Measurements from ENCODE around the gene TEX12. TPM values are rescaled to one million over a fixed set of nuclear protein-coding genes. Genes with fewer than 3 reads are reported as not detected.

The TEX12 gene
- polyA plus RNA-seq, 1 donor from 2014 or later = 0.51 TPM

DNA sequence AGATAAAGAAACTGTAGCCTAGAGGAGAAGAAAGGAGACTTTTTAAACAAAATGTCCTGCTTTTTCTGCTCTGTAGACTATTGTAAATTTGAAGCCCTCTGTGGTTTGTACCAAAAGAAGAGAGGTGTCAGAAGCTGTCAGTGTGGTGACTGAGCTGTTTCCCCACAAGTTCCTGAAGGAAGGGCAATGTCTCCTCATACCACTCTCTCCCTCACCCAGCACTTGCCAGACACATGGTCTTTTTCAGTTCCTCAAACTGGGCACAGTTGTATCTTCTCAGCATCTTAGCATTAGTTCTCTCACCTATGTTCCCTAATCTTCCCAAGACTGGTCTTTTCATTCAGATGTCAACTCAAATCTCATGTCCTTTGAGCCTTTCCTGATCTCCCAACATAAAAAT lies 12.4 kb downstream of the TEX12 start:
- Histone ChIP-seq H3K9ac (ENCODE audit: low read length) (no peak overlapping the region), H3K4me3 (ENCODE audit: low read length) (no peak overlapping the region), H2AFZ (ENCODE audit: low read depth, low read length) (no peak overlapping the region), H3K4me2 (ENCODE audit: low read length) (no peak overlapping the region), H3K79me2 (replicated peaks; ENCODE audit: insufficient read depth, low read length) (no peaks in the 10 kb centered on the region), H4K20me1 (ENCODE audit: insufficient read depth) (no peaks in the 10 kb centered on the region), H3K27ac (ENCODE audit: low read length) (no peak overlapping the region), H3K27me3 (ENCODE audit: insufficient read depth, low read depth, low read length) (no peaks in the 10 kb centered on the region), H3K9me2 (ENCODE audit: insufficient read depth, low read length) (no peaks in the 10 kb centered on the region), H3K36me3 (ENCODE audit: insufficient read depth, low read length) (no peaks in the 10 kb centered on the region), H3K9me3 (ENCODE audit: low read length) (no peaks in the 10 kb centered on the region), H3F3A (ENCODE audit: insufficient read depth, low read length, poor library complexity, severe bottlenecking) (no peaks in the 10 kb centered on the region)
- TF ChIP-seq EP300 (conservative IDR thresholded peaks at IDR 0.05; ENCODE audit: poor library complexity, severe bottlenecking) (no peak), CTCF (IDR thresholded peaks at IDR 0.05; ENCODE audit: poor library complexity, severe bottlenecking) (no peak), REST (IDR thresholded peaks at IDR 0.05; ENCODE audit: borderline replicate concordance) (no peak), POLR2AphosphoS5 (IDR thresholded peaks at IDR 0.05) (no peak), TAF1 (IDR thresholded peaks at IDR 0.05; ENCODE audit: low read depth) (no peak), RAD21 (conservative IDR thresholded peaks at IDR 0.05) (no peak), SMC3 (conservative IDR thresholded peaks at IDR 0.05; ENCODE audit: poor library complexity) (no peak), EZH2 (IDR thresholded peaks at IDR 0.05; ENCODE audit: borderline replicate concordance, insufficient read depth, low read length, poor library complexity, severe bottlenecking) (no peak), MXI1 (conservative IDR thresholded peaks at IDR 0.05; ENCODE audit: poor library complexity, severe bottlenecking) (no peak)

GRCh38 chr11:112182867-112183266 lies 15.7 kb downstream of the TEX12 start:
- TF ChIP-seq REST (IDR thresholded peaks at IDR 0.05; ENCODE audit: borderline replicate concordance) (no peak), EZH2 (IDR thresholded peaks at IDR 0.05; ENCODE audit: borderline replicate concordance, insufficient read depth, low read length, poor library complexity, severe bottlenecking) (no peak), EP300 (conservative IDR thresholded peaks at IDR 0.05; ENCODE audit: poor library complexity, severe bottlenecking) (no peak), RAD21 (conservative IDR thresholded peaks at IDR 0.05) (no peak), SMC3 (conservative IDR thresholded peaks at IDR 0.05; ENCODE audit: poor library complexity) (no peak), MXI1 (conservative IDR thresholded peaks at IDR 0.05; ENCODE audit: poor library complexity, severe bottlenecking) (no peak), POLR2AphosphoS5 (IDR thresholded peaks at IDR 0.05) (no peak), CTCF (IDR thresholded peaks at IDR 0.05; ENCODE audit: poor library complexity, severe bottlenecking) (no peak), TAF1 (IDR thresholded peaks at IDR 0.05; ENCODE audit: low read depth) (no peak)
- no peak overlapping the region for H3K27ac ChIP-seq (ENCODE audit: low read length)
- H2AFZ ChIP-seq (ENCODE audit: low read depth, low read length) = no peak overlapping the region
- H3K36me3 ChIP-seq (ENCODE audit: insufficient read depth, low read length) = no peaks in the 10 kb centered on the region
- no peak overlapping the region for H3K4me2 ChIP-seq (ENCODE audit: low read length)
- no peaks in the 10 kb centered on the region for H3K27me3 ChIP-seq (ENCODE audit: insufficient read depth, low read depth, low read length)
- H3K4me3 ChIP-seq (ENCODE audit: low read length) = no peak overlapping the region
- no peak overlapping the region for H3K9ac ChIP-seq (ENCODE audit: low read length)
- H3K9me3 ChIP-seq (ENCODE audit: low read length) = no peaks in the 10 kb centered on the region
- no peaks in the 10 kb centered on the region for H3K79me2 ChIP-seq (replicated peaks; ENCODE audit: insufficient read depth, low read length)
- no peaks in the 10 kb centered on the region for H3K9me2 ChIP-seq (ENCODE audit: insufficient read depth, low read length)
- H4K20me1 ChIP-seq (ENCODE audit: insufficient read depth) = no peaks in the 10 kb centered on the region
- H3F3A ChIP-seq (ENCODE audit: insufficient read depth, low read length, poor library complexity, severe bottlenecking) = no peaks in the 10 kb centered on the region
